GM12892 (cell line): ENCODE data around the gene NAP1L1.
"Not testable (repeated sequence)": the region's sequence is repeated elsewhere in the genome, so short reads cannot be mapped to it uniquely, and the experiment has no call there.

Source experiments
- DNase-seq: peaks from one replicate; pipeline ENCODE4 v3.0.0; 2011; ENCODE audit not compliant: insufficient read length
- FAIRE-seq: peaks from 2 replicates; lab custom pipeline; 2011; peaks lifted over from hg19 to GRCh38; lab: Jason Lieb, UNC
- POLR2A ChIP-seq: IDR thresholded peaks from 2 replicates; pipeline ENCODE4 v1.6.1; 2011; ENCODE audit warnings: low read depth, low read length, control low read depth
- POLR2AphosphoS5 ChIP-seq: IDR thresholded peaks from 2 replicates; pipeline ENCODE4 v1.6.1; 2011; ENCODE audit warnings: low read depth, low read length, control low read depth
- TAF1 ChIP-seq: IDR thresholded peaks from 2 replicates; pipeline ENCODE4 v1.6.1; 2011; ENCODE audit warnings: low read depth, mild to moderate bottlenecking, control low read depth, low read length, borderline replicate concordance

The NAP1L1 gene

GRCh38 chr12:75991753-75992152 is 92.7 kb downstream of the NAP1L1 start:
- TF ChIP-seq POLR2AphosphoS5: no peak
- TF ChIP-seq POLR2A: no peak
- TF ChIP-seq TAF1: no peak
- DNase-seq: no peak
- no peak for FAIRE-seq

DNA sequence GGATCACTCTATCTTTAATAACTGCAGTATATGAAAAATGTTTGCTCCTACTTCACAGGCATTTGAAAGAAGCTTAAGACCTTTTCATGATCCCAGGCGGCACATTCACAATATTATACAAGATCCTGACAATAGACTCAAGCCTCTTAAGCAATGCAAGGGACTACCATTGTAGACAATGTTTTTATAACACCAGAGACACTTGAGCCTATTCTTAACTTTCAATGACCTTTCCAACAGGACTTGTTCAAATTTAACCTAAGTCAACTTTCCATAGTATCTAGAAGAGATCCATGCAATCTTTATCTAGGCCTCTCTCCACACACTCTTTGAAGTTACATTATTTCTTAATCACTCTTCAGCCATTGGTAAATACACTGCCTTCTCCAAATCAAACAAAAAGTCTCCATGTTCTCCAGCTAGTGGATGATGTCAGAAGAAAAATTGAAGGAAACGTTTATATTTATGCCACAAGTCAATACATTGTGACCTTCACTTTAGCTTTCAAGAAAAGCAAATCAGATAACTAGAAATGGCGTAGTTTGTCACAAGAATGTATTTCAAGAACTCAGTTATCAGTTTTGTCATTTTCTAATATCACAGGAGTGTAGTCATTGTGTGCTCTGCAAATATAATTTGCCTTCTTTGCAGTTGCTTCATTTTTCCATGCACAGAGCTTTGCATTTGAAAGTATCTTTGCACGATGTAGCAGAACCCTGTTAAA is 94.1 kb downstream of the NAP1L1 start:
- FAIRE-seq: no peak
- no peak for TF ChIP-seq POLR2A
- TF ChIP-seq POLR2AphosphoS5: no peak
- TF ChIP-seq TAF1: no peak
- DNase-seq: no peak

GRCh38 chr12:75987709-75988108 is 96.8 kb downstream of the NAP1L1 start:
- not testable (repeated sequence) for FAIRE-seq, DNase-seq
